HepG2 (cell line): ENCODE results near the gene SPECC1L. TPM values are rescaled to one million over a fixed set of nuclear protein-coding genes. Genes with fewer than 3 reads are reported as not detected.

Experiments used
- ATAC-seq: fragments of 200-7000 bp; cut with Tn5 transposase; 3 replicates; pipeline ENCODE4 v1.9.1; 2020; ENCODE audit warnings: mild to moderate bottlenecking, moderate library complexity
- BruUV-seq: library from RNA; stranded (reverse); fragments of 400-500 nt; replicated peaks from 2 replicates; lab custom pipeline; 2021; lab: Mats Ljungman, UMichigan
- CTCF ChIA-PET: fragments of 300-600 bp; formaldehyde crosslinking; extraction: SDS; loops from one replicate; lab custom pipeline; 2021; ENCODE audit warnings: low total read pairs, inconsistent platforms, low intra/inter-chr PET ratio; lab: Yijun Ruan, JAX
- POLR2A ChIA-PET: fragments of 350-600 bp; sonication (Branson Sonifier 250); formaldehyde crosslinking; loops from one replicate; lab custom pipeline; 2020; ENCODE audit warnings: antibody characterized with exemption, inconsistent platforms; lab: Yijun Ruan, JAX
- DNase-seq: peaks from one replicate; pipeline ENCODE4 v3.0.0-alpha.2; 2015; ENCODE audit warnings: low spot score
- FAIRE-seq: peaks from 3 replicates; lab custom pipeline; 2011; peaks lifted over from hg19 to GRCh38; lab: Jason Lieb, UNC
- H2AFZ ChIP-seq: one replicate; pipeline ENCODE4 v1.6.1; 2011; ENCODE audit warnings: low read length, inconsistent platforms
- H3K27ac ChIP-seq: fragments of 300-600 bp; 3 replicates; pipeline ENCODE4 v1.8.0; 2011; ENCODE audit warnings: mixed run types, mild to moderate bottlenecking, mixed read lengths, low read length, inconsistent platforms; ENCODE audit not compliant: insufficient read depth; ENCODE audit errors: extremely low read length
- H3K27me3 ChIP-seq, 2 experiments: fragments of 200-600 bp in 1 of 2; 2 replicates in 1 of 2; 3 replicates in 1 of 2; pipeline versions ENCODE4 v1.6.0 to v1.8.0; 2011; ENCODE audit warnings: low read length in 2 of 2, mild to moderate bottlenecking in 2 of 2, moderate library complexity in 2 of 2, inconsistent platforms in 1 of 2; ENCODE audit not compliant: insufficient read depth in 2 of 2, control insufficient read depth in 1 of 2
- H3K36me3 ChIP-seq, 2 experiments: fragments of 200-600 bp in 1 of 2; replicated peaks in 1 of 2; 2 replicates in 1 of 2; 3 replicates in 1 of 2; pipeline versions ENCODE4 v1.5.1 to v1.8.0; 2011; ENCODE audit warnings: low read length in 2 of 2, inconsistent platforms in 1 of 2; ENCODE audit not compliant: insufficient read depth in 2 of 2, control insufficient read depth in 1 of 2
- H3K4me1 ChIP-seq: 2 replicates; pipeline ENCODE4 v1.5.1; 2012; ENCODE audit warnings: low read length, inconsistent platforms; ENCODE audit not compliant: insufficient read depth
- H3K4me2 ChIP-seq: 2 replicates; pipeline ENCODE4 v1.6.0; 2011; ENCODE audit warnings: low read depth, low read length, inconsistent platforms
- H3K4me3 ChIP-seq, 3 experiments: fragments of 200-600 bp in 1 of 3; sonication (generic), shearing (Covaris generic) in 1 of 3; replicated peaks in 1 of 3; 2 replicates each; pipeline ENCODE4 v1.5.1; 2011 to 2016; ENCODE audit warnings: low read length in 3 of 3, inconsistent platforms in 2 of 3, low read depth in 2 of 3, mild to moderate bottlenecking in 2 of 3, control low read depth in 1 of 3, mixed read lengths in 1 of 3; ENCODE audit not compliant: insufficient read depth in 1 of 3
- H3K79me2 ChIP-seq: one replicate; pipeline ENCODE4 v1.6.1; 2011; ENCODE audit warnings: low read length, inconsistent platforms; ENCODE audit not compliant: insufficient read depth
- H3K9ac ChIP-seq: 2 replicates; pipeline ENCODE4 v1.6.0; 2011; ENCODE audit warnings: mild to moderate bottlenecking, low read depth, low read length, inconsistent platforms; ENCODE audit not compliant: insufficient read depth
- H3K9me3 ChIP-seq: 2 replicates; pipeline ENCODE4 v1.5.1; 2012; ENCODE audit warnings: mild to moderate bottlenecking, low read length
- H4K20me1 ChIP-seq: 2 replicates; pipeline ENCODE4 v1.6.0; 2011; ENCODE audit warnings: inconsistent platforms, mild to moderate bottlenecking, low read length, moderate library complexity; ENCODE audit not compliant: insufficient read depth
- ELF1 ChIP-seq: sonication (generic); formaldehyde crosslinking; IDR thresholded peaks from 2 replicates; pipeline ENCODE4 v1.4.0; 2020; ENCODE audit warnings: missing genetic modification reagents
- HOMEZ ChIP-seq: IDR thresholded peaks from 2 replicates; pipeline ENCODE4 v1.6.1; 2016; ENCODE audit warnings: low read depth
- IKZF1 ChIP-seq: fragments of 450-650 bp; IDR thresholded peaks from 2 replicates; pipeline ENCODE4 v1.7.1; 2016
- IRF9 ChIP-seq: sonication (generic); formaldehyde crosslinking; IDR thresholded peaks from 2 replicates; pipeline ENCODE4 v1.8.0; 2022; ENCODE audit warnings: missing genetic modification reagents, mild to moderate bottlenecking, borderline replicate concordance
- ZBTB4 ChIP-seq: sonication (generic); formaldehyde crosslinking; IDR thresholded peaks from 2 replicates; pipeline ENCODE4 v1.4.0; 2020; ENCODE audit warnings: missing genetic modification reagents, mild to moderate bottlenecking, borderline replicate concordance
- ZFP90 ChIP-seq: sonication (generic); formaldehyde crosslinking; IDR thresholded peaks from 2 replicates; pipeline ENCODE4 v1.8.0; 2022; ENCODE audit warnings: missing genetic modification reagents, mild to moderate bottlenecking, inconsistent platforms, borderline replicate concordance
- ZNF180 ChIP-seq: sonication (generic); formaldehyde crosslinking; IDR thresholded peaks from 2 replicates; pipeline ENCODE4 v1.4.0; 2020; ENCODE audit warnings: low read depth, missing genetic modification reagents, borderline replicate concordance
- ZNF496 ChIP-seq: sonication (generic); formaldehyde crosslinking; IDR thresholded peaks from 2 replicates; pipeline ENCODE4 v1.8.1; 2023; ENCODE audit warnings: mild to moderate bottlenecking, moderate library complexity, missing genetic modification reagents; ENCODE audit not compliant: insufficient replicate concordance
- ZSCAN31 ChIP-seq: sonication (generic); formaldehyde crosslinking; IDR thresholded peaks from 2 replicates; pipeline ENCODE4 v1.5.0; 2020; ENCODE audit warnings: low read depth, mild to moderate bottlenecking, missing genetic modification reagents
- whole genome bisulfite sequencing: methylation state at CpG from one replicate; pipeline ENCODE4 v1.1.6; 2017; ENCODE audit warnings: low lambda C conversion rate; 5-methylcytosine and 5-hydroxymethylcytosine counted together
- in situ Hi-C: cut with HindIII; loops from 2 replicates; pipeline ENCODE4 v1.10.0; 2017; ENCODE audit warnings: low pct_unique_long_range_greater_than_20kb; ENCODE audit not compliant: extremely low pct_ligation_motif_present
- intact Hi-C: fragments of 100-400 bp; cut with micrococcal nuclease; formaldehyde crosslinking; loops from one replicate; pipeline ENCODE4 v1.10.0; 2022; ENCODE audit not compliant: unreplicated experiment
- polyA plus RNA-seq, 8 experiments: library from polyadenylated mRNA; depleted of rRNA in 3 of 8; stranded (reverse) in 7 of 8; unstranded in 1 of 8; fragments of >200 nt; fragmentation: Illumina TruSeq in 4 of 8; extraction: Trizol in 4 of 8; gene quantifications; 2 replicates each; pipeline versions ENCODE4 v1.2.1 to v1.2.3, GENCODE V29; 2011 to 2016; ENCODE audit warnings: low read depth in 4 of 8, missing spikeins in 1 of 8, mixed read lengths in 1 of 8; ENCODE audit not compliant: insufficient read depth in 1 of 8
- total RNA-seq, 5 experiments: library from RNA; depleted of rRNA; stranded (reverse); fragments of >200 nt; fragmentation: Illumina TruSeq; extraction: Trizol; gene quantifications; 2 replicates each; pipeline ENCODE4 v1.2.3, GENCODE V29; 2016; ENCODE audit warnings: low read depth in 1 of 5

Gene SPECC1L
- total and polyA plus RNA-seq, 2 of the 13 experiments (the other 11 are each of a cell fraction or from before 2014, with no cell fraction given): 14.1 to 30.3 TPM

- Histone ChIP-seq H3K36me3 (no peaks in the 10 kb centered on the region), H3K4me2 (no peak overlapping the region), H2AFZ (no peak overlapping the region), H3K9me3 (no peaks in the 10 kb centered on the region), H3K27ac (no peak overlapping the region), H3K27me3 (no peaks in the 10 kb centered on the region), H3K4me3 (no peak overlapping the region), H4K20me1 (no peaks in the 10 kb centered on the region), H3K9ac (no peak overlapping the region)
- in situ Hi-C loops (no loop called here), intact Hi-C loops (no loop called here)
- POLR2A ChIA-PET: interaction anchor here (1.6 kb wide), 3 partner anchors 16 to 90 kb away, joined by 4 to 7 read pairs (median 5); no protein-coding TSS in a partner anchor
- WGBS: 61% methylated on average over 1 of the region's 1 CpG
- ATAC-seq (no peak), FAIRE-seq (no peak)
- CTCF ChIA-PET: no interaction called here
- BruUV-seq: no TSS peak
- no peak for TF ChIP-seq IKZF1
- TF ChIP-seq ZNF496 (CRISPR knock-in tag): no peak
- TF ChIP-seq ZBTB4: no peak
- TF ChIP-seq HOMEZ: no peak
- no peak for TF ChIP-seq ZNF180 (CRISPR knock-in tag)
- TF ChIP-seq IRF9: no peak
- no peak for TF ChIP-seq ZFP90 (CRISPR knock-in tag)
- TF ChIP-seq ELF1 (CRISPR knock-in tag): no peak
- TF ChIP-seq ZSCAN31 (CRISPR knock-in tag): no peak
- TF ChIP-seq, all 625 proteins: peak for 0
- peaks cover 58% of the 10 kb centered on the region for H3K4me1 ChIP-seq
- no peaks in the 10 kb centered on the region for H3K79me2 ChIP-seq
- no peak for DNase-seq
Observed at GRCh38 chr22:24459911-24460310, 189.3 kb downstream of the SPECC1L start.
